Measurements from ENCODE around the gene TSPO2. TPM values are rescaled to one million over a fixed set of nuclear protein-coding genes. Genes with fewer than 3 reads are reported as not detected.

TSPO2 gene
- total and polyA plus RNA-seq, 2 donors (not counting 3 experiments of a cell fraction or from before 2014, with no cell fraction given), result not detected

DNA sequence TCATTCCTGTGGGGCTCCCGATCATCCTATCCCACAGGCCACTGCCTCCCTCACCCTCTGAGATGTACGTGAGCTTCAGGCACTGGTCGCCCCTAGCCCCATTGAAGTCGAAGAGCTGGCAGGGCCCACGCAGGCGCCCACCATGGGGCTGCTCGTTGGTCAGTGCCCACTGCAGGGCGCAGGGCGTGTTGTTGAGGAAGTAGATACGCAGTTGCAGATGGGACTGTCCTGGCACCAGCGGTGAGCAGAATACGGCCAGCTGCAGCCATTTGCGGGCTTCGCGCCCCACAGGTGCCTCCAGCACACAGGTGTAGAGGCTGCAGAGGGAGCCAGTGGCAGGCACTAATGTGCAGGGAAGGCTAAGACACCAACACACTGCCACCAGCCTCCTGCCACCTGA is 9.4 kb upstream of the TSPO2 start:
- Histone ChIP-seq H3K79me2 (ENCODE audit: control insufficient read depth, insufficient read depth, low read length) (no peaks in the 10 kb centered on the region), H3K4me1 (ENCODE audit: control insufficient read depth, extremely low read depth, insufficient read depth, low read length) (peaks cover 4% of the 10 kb centered on the region), H2AFZ (ENCODE audit: low read depth, low read length) (no peak overlapping the region), H3K36me3 (ENCODE audit: control insufficient read depth in 2 of 2, extremely low read depth in 1 of 2, insufficient read depth in 2 of 2, low read length in 2 of 2) (no peaks in the 10 kb centered on the region), H3K4me3 (replicated peaks in 1 of 3; ENCODE audit: insufficient read depth in 1 of 3, low read depth in 1 of 3, low read length in 3 of 3) (no peak overlapping the region), H3K9me3 (replicated peaks; ENCODE audit: control insufficient read depth, insufficient read depth, low read length) (no peaks in the 10 kb centered on the region), H3K9ac (replicated peaks; ENCODE audit: extremely low read depth, insufficient read depth, low read length) (no peak overlapping the region), H3K4me2 (ENCODE audit: insufficient read depth, low read length) (no peak overlapping the region), H3K27me3 (ENCODE audit: control insufficient read depth in 2 of 2, insufficient read depth in 2 of 2, low read length in 2 of 2) (peaks cover 0 to 6% of the 10 kb centered on the region in 2 experiments), H4K20me1 (replicated peaks; ENCODE audit: control insufficient read depth, extremely low read depth, insufficient read depth, low read length) (no peaks in the 10 kb centered on the region), H3K27ac (ENCODE audit: insufficient read depth, low read depth, low read length) (no peak overlapping the region), H3K9me1 (replicated peaks; ENCODE audit: control insufficient read depth, extremely low read depth, insufficient read depth, low read length) (no peaks in the 10 kb centered on the region)
- intact Hi-C loops (cut with micrococcal nuclease) (no loop called here), dilution Hi-C loops (cut with MboI; ENCODE audit: extremely low pct_ligation_motif_present, low sequenced_read_pairs) (no loop called here)
- POLR2A ChIA-PET, result no interaction called here
- no TSS peak for BruUV-seq (replicated peaks)
- TF ChIP-seq EZH2 (IDR thresholded peaks at IDR 0.05; ENCODE audit: borderline replicate concordance, low read depth, low read length, severe bottlenecking) (no peak), POLR2A (IDR thresholded peaks at IDR 0.05; ENCODE audit: low read depth, low read length) (no peak), MYC (IDR thresholded peaks at IDR 0.05; ENCODE audit: low read depth, low read length) (no peak), JUN (IDR thresholded peaks at IDR 0.05; ENCODE audit: borderline replicate concordance, insufficient read depth, insufficient read length, low read depth) (no peak), FOS (IDR thresholded peaks at IDR 0.05; ENCODE audit: borderline replicate concordance, insufficient read depth, low read length) (no peak), POLR2AphosphoS5 (IDR thresholded peaks at IDR 0.05; ENCODE audit: insufficient read depth, low read depth, low read length) (no peak), GATA2 (IDR thresholded peaks at IDR 0.05; ENCODE audit: insufficient read depth, insufficient read length, low read depth, low read length) (no peak)
- TF ChIP-seq, protein P1, sequence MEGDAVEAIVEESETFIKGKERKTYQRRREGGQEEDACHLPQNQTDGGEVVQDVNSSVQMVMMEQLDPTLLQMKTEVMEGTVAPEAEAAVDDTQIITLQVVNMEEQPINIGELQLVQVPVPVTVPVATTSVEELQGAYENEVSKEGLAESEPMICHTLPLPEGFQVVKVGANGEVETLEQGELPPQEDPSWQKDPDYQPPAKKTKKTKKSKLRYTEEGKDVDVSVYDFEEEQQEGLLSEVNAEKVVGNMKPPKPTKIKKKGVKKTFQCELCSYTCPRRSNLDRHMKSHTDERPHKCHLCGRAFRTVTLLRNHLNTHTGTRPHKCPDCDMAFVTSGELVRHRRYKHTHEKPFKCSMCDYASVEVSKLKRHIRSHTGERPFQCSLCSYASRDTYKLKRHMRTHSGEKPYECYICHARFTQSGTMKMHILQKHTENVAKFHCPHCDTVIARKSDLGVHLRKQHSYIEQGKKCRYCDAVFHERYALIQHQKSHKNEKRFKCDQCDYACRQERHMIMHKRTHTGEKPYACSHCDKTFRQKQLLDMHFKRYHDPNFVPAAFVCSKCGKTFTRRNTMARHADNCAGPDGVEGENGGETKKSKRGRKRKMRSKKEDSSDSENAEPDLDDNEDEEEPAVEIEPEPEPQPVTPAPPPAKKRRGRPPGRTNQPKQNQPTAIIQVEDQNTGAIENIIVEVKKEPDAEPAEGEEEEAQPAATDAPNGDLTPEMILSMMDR (IDR thresholded peaks at IDR 0.05; ENCODE audit: extremely low read depth in 1 of 2, insufficient read depth in 1 of 2, low read depth in 1 of 2, low read length in 2 of 2), result no peak
- TF ChIP-seq, protein P2, sequence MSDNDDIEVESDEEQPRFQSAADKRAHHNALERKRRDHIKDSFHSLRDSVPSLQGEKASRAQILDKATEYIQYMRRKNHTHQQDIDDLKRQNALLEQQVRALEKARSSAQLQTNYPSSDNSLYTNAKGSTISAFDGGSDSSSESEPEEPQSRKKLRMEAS (IDR thresholded peaks at IDR 0.05; ENCODE audit: insufficient read depth, insufficient read length), result no peak
- no peak for FAIRE-seq
- DNase-seq (ENCODE audit: low read depth, low spot score), result no peak
- CTCF ChIA-PET, result no interaction called here
